ENCODE measurements around the gene DLK2. TPM values are rescaled to one million over a fixed set of nuclear protein-coding genes. Genes with fewer than 3 reads are reported as not detected.

DLK2 gene
- total and polyA plus RNA-seq, 2 of the 13 experiments (the other 11 are each of a cell fraction or from before 2014, with no cell fraction given): 1.2 to 3.8 TPM

DNA sequence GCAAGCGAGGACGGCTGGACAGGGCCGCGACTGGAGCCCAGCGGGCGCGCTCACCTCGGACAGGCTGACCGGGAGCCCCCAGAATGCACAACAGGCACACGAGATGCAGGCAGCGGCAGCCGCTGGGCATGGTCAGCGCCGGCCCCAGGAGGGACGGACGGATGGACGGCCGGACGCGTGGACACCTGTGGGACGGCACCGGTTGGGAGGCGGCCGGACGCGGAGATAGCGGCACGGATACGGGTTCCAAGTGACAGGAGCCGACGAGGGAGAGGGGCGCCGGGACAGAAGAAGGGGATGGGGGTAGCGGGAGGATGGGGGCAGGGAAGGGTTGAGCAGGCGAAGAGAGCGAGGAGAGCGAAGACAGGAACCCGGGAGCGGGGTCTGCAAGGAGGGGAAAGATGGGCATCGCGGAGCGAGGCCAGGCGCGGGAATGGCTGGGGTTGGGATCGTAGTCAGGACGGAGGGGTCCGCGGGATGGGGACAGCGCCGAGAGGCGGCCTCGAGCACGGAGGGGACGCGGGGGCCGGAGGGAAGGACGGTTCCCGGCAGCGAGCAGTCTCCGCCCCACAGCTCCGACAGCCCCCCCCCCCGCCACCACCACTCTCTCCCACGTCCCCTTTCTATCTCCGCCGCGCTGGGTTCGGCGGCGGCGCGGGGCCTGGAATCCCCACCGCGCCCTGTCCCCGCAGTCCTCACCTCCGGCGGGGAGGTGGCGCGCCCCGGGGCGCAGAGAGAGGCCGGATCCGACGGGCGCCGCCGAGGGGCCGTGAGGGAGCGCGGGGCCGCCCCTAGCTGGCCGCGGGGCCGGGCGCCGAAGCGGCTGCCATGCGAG lies 435 bp downstream of the DLK2 start (continued):
- TF ChIP-seq, protein P1, sequence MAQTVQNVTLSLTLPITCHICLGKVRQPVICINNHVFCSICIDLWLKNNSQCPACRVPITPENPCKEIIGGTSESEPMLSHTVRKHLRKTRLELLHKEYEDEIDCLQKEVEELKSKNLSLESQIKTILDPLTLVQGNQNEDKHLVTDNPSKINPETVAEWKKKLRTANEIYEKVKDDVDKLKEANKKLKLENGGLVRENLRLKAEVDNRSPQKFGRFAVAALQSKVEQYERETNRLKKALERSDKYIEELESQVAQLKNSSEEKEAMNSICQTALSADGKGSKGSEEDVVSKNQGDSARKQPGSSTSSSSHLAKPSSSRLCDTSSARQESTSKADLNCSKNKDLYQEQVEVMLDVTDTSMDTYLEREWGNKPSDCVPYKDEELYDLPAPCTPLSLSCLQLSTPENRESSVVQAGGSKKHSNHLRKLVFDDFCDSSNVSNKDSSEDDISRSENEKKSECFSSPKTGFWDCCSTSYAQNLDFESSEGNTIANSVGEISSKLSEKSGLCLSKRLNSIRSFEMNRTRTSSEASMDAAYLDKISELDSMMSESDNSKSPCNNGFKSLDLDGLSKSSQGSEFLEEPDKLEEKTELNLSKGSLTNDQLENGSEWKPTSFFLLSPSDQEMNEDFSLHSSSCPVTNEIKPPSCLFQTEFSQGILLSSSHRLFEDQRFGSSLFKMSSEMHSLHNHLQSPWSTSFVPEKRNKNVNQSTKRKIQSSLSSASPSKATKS (CRISPR knock-in tag; IDR thresholded peaks at IDR 0.05): no peak
- TF ChIP-seq ZBTB20 (CRISPR knock-in tag; IDR thresholded peaks at IDR 0.05; ENCODE audit: borderline replicate concordance, low read depth) (0 out of 2 replicates have a peak, but pooled peaks have one; percentile 19), ZMYM3 (CRISPR knock-in tag; IDR thresholded peaks at IDR 0.05) (no peak; the same call in 1 of the 2 replicates), KLF15 (CRISPR knock-in tag; IDR thresholded peaks at IDR 0.05; ENCODE audit: borderline replicate concordance) (no peak), FIP1L1 (IDR thresholded peaks at IDR 0.05; ENCODE audit: borderline replicate concordance, insufficient read depth, low read depth, low read length) (no peak), ZNF350 (CRISPR knock-in tag; IDR thresholded peaks at IDR 0.05; ENCODE audit: borderline replicate concordance, low read depth) (peak; percentile 81), SP5 (CRISPR knock-in tag; IDR thresholded peaks at IDR 0.05; ENCODE audit: borderline replicate concordance, low read depth) (no peak), SMYD3 (CRISPR knock-in tag; IDR thresholded peaks at IDR 0.05) (no peak), NR2F2 (IDR thresholded peaks at IDR 0.05; ENCODE audit: borderline replicate concordance, low read depth) (no peak), ZSCAN25 (CRISPR knock-in tag; IDR thresholded peaks at IDR 0.05) (no peak; the same call in 1 of the 2 replicates), ZFP36 (IDR thresholded peaks at IDR 0.05; ENCODE audit: borderline replicate concordance, low read depth, low read length, partially characterized antibody) (no peak), TMF1 (CRISPR knock-in tag; IDR thresholded peaks at IDR 0.05; ENCODE audit: low read depth) (no peak), SAP130 (CRISPR knock-in tag; IDR thresholded peaks at IDR 0.05; ENCODE audit: low read depth) (peak; percentile 64), EZH2 (conservative IDR thresholded peaks at IDR 0.05; ENCODE audit: low read depth, low read length) (no peak), ZNF547 (CRISPR knock-in tag; IDR thresholded peaks at IDR 0.05) (peak; percentile 45; the same call in 1 of the 2 replicates), SALL1 (CRISPR knock-in tag; IDR thresholded peaks at IDR 0.05) (peak; percentile 88), HNRNPL (IDR thresholded peaks at IDR 0.05; ENCODE audit: low read depth, low read length) (0 out of 2 replicates have a peak, but pooled peaks have one; percentile 32), TAF15 (IDR thresholded peaks at IDR 0.05; ENCODE audit: low read depth, low read length, poor library complexity, severe bottlenecking) (peak; percentile 80), HDAC1 (CRISPR knock-in tag; IDR thresholded peaks at IDR 0.05) (peak; percentile 79), NR2F6 (IDR thresholded peaks at IDR 0.05) (no peak), NR2F6 (CRISPR knock-in tag; IDR thresholded peaks at IDR 0.05) (peak; percentile 46), ZNF747 (CRISPR knock-in tag; IDR thresholded peaks at IDR 0.05; ENCODE audit: borderline replicate concordance) (peak; percentile 76; the same call in 1 of the 2 replicates)
- TF ChIP-seq, protein P2, sequence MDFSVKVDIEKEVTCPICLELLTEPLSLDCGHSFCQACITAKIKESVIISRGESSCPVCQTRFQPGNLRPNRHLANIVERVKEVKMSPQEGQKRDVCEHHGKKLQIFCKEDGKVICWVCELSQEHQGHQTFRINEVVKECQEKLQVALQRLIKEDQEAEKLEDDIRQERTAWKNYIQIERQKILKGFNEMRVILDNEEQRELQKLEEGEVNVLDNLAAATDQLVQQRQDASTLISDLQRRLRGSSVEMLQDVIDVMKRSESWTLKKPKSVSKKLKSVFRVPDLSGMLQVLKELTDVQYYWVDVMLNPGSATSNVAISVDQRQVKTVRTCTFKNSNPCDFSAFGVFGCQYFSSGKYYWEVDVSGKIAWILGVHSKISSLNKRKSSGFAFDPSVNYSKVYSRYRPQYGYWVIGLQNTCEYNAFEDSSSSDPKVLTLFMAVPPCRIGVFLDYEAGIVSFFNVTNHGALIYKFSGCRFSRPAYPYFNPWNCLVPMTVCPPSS (IDR thresholded peaks at IDR 0.05): no peak
- TF ChIP-seq, protein P3, sequence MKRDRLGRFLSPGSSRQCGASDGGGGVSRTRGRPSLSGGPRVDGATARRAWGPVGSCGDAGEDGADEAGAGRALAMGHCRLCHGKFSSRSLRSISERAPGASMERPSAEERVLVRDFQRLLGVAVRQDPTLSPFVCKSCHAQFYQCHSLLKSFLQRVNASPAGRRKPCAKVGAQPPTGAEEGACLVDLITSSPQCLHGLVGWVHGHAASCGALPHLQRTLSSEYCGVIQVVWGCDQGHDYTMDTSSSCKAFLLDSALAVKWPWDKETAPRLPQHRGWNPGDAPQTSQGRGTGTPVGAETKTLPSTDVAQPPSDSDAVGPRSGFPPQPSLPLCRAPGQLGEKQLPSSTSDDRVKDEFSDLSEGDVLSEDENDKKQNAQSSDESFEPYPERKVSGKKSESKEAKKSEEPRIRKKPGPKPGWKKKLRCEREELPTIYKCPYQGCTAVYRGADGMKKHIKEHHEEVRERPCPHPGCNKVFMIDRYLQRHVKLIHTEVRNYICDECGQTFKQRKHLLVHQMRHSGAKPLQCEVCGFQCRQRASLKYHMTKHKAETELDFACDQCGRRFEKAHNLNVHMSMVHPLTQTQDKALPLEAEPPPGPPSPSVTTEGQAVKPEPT (CRISPR knock-in tag; IDR thresholded peaks at IDR 0.05; ENCODE audit: low read depth): no peak
- TF ChIP-seq, protein P4, sequence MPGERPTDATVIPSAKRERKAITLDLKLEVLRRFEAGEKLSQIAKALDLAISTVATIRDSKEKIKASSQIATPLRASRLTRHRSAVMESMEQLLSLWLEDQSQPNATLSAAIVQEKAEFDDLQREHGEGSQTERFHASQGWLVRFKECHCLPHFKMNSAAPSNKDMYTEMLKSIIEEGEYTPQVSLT (CRISPR knock-in tag; IDR thresholded peaks at IDR 0.05; ENCODE audit: borderline replicate concordance, low read depth): no peak
